Right lobe of liver (tissue), 4 donors: ENCODE data around the gene SYNGAP1.

ENCODE experiments used
- CTCF ChIP-seq, 4 donors: fragments of 200-600 bp in 3 of 4; fragments of 450-650 bp in 1 of 4; IDR thresholded peaks; one replicate each; pipeline versions ENCODE4 v1.5.1 to v1.8.0; 2016 to 2022; ENCODE audit warnings: antibody characterized with exemption in 4 of 4, mild to moderate bottlenecking in 2 of 4
- POLR2A ChIP-seq: fragments of 450-650 bp; IDR thresholded peaks from one replicate; pipeline ENCODE4 v1.6.1; 2017; ENCODE audit warnings: antibody characterized with exemption, mild to moderate bottlenecking
- donor health status: DM: no; HTN: no; CAD: no.
- donor health status: DM: no; HTN: no; CAD: no.
- donor health status: DM: no; HTN: yes; CAD: no.

DNA sequence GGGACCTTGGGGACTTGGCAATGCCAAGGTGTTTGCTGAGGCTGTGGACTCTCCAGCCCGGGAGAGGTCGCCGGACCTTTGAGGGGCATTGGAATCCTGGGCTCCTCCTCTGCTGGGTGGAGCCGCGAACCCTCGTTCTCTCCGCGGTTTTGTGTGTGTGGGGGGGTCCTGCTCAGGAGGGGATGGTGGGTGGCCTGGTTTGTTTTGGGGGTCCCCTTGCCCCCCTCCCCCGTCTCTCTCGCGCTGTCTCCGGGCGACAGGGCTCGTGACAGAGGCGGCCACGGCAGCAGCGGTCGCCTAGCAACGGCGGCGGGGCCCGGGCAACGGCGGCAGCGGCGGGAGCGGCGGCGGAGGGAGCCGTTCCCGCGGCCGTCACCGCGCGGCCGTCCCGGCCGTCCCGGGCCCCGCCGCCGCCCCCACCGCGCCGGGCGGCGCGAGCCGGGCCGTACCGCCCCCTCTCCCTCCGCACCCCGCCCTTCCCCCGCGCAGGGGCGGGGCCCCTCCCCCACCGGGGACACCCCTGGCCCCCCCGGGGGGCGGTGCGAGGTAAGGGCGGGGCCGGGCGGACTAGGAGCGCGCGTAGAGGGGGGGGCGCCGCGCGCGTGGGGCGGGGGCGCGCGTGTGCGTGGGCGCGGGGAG lies 7.8 kb downstream of the SYNGAP1 start:
- TF ChIP-seq POLR2A (no peak), CTCF (IDR thresholded peaks at IDR 0.05) (no peak)
